HG03108 (cell line): ENCODE results near the gene NEUROD4.

ENCODE experiments used
- ATAC-seq: cut with Tn5 transposase; IDR thresholded peaks from one replicate; pipeline ENCODE4 v1.9.1; 2021; ENCODE audit warnings: moderate library complexity; ENCODE audit not compliant: unreplicated experiment

Gene NEUROD4

DNA sequence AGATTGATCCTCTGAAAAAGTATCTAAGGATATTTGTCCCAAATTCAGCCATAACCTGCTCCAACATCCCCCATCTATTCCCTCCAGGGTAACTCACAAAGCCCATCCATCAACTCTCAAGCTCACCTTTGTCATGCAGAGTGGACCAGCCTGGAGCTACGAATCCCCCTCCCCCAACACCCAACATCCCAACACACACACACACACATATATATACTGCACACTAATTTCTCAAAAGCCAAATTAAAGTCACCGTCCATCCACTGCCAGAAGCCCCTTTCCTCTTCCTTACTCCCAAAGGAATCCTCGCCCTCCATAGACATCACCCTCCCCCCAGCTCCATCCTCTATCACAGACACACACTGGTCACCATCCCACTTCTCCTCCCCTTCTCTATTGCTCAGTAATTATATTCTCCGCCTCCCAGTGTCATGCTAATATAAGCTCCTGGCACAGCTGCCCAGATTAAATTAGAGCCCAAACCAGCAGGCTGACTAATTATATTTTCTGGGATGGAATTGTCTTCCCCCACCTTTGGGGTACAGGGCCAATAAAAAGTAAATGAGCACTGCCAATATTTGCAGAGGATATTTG lies 21.7 kb upstream of the NEUROD4 start:
- no peak for ATAC-seq

DNA sequence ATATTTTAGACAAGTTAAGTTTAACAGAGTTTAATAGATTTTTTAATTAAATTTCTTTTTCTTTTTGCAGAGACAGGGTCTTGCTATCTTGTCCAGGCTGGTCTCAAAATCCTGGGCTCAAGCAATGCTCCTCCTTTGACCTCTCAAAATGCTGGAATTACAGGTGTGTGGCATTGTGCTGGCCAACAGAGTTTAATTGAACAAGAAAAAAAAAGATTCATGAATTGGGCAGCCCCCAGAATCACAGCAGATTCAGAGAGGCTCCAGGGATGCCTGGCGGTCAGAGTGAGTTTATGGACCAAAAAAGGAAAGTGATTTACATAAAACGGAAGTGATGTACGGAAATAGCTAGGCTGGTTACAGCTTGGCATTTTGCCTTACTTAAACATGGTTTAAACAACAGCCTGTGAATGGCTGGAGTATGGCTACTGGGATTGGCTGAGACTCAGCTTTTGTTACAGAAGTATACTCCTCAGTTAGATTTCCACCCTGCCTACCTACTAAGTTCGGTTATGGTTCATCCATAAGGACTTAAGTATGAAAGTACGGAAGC lies 20.7 kb upstream of the NEUROD4 start:
- no peak for ATAC-seq

DNA sequence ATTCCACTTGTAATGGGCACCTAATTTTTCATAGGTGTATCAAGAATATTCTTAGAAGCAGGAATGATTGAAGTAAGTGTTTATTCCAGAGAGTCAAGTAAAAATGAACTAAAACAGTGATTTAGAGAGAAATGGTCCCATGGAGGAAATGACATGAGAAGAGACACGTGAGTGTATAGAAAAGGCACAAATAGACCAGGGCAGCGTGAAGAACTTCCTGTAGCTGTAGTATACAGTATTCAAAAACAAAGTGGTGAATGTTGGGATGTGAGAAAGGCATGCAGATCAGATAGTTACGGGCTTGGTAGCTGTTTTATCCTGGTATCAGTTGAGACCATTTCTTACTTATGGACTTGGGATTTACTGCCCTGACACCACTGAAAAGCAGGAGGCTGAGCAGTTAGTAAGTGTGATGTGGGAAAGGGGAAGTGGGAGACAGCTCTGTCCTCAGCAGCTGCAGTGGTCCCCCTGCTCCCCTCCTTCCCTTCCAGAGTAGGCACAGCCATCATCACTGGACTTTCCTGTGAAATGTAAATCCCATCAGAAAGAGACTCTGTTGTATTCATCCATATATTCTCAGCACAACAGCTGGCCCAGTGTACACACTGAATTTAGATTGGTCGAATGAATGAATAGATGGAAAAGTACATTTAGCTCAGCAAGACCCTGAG lies 18.4 kb upstream of the NEUROD4 start:
- ATAC-seq: no peak

DNA sequence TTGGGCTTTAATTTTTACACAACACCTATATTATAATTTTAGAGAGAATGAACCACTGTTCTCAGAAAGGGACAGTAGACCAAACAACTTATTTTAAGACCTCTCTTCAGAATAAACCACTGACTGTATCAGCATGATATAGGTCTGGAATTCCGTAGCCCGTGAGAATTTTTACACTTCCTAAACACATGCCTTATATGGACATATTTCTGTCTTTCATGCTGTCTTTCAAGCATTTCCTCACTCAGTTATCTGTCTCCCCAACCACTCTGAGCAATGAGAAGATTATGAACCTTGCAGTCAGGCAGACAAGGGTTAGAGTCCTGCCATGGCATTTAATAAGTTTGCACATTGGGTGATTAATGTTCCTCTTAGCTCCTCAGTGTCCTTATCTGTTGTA lies 17.4 kb upstream of the NEUROD4 start:
- no peak for ATAC-seq

GRCh38 chr12:55008944-55009585 lies 10.7 kb upstream of the NEUROD4 start:
- no peak for ATAC-seq

DNA sequence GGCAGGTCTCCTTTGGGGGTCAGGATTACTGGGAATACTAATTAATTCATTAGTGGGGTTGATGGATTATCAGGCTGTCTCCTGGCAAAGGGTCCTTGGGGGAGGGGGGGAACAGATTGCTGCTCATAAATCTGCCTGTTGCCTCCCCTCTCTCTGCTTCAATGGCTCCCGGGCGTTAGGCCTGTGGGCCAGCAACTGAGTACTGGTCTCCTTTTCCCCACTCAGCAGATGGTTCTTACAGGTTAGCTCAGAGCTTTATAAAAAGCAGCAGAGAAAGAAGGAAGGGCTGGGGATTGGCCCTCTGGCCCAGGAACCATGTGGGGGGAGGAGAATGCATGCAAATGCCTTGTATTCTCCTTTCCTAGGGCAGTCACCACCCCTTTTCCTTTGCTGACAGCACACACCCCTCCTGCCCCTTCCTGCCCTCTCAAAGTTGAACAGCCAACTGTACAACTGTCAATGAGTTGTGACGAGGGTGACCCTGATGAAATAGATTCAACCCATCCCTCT lies 2.3 kb upstream of the NEUROD4 start:
- ATAC-seq: no peak

DNA sequence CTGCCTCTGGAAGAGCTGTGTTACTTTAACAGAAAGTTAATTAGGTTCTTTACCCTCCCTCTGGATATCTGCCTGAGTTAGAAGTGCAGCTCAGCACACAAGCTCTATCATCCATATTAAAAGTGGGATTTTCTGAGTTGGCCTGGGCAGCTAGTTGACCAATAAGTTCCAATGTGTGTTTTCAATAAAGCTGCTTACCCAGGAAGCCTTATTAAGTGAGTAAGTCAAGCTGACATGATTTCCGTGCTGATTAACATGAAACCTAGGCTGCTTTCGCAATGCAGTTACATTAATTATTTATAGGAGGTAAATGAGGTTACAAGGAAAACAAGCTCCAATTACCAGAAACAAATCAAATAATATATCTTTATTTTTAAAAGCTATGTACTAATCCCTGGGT lies 4.8 kb downstream of the NEUROD4 start:
- ATAC-seq: no peak

DNA sequence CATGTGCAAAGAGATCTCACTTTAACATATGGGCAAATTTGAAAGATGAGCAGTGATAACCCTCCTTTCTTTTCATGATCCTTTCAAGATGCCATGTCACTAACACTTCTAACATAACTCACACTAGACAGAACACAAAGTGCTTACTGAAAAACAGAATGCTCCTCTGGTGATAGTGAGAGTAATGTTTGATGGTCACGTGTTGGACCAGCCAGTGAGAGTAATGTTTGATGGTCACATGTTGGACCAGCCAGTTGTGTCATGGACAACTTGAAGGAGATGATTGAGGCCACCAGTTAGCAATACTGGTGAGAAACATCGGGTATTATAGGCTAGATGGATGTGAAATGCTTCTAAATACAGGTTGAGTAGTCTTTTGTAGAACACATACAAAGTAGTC lies 5.7 kb downstream of the NEUROD4 start:
- no peak for ATAC-seq

DNA sequence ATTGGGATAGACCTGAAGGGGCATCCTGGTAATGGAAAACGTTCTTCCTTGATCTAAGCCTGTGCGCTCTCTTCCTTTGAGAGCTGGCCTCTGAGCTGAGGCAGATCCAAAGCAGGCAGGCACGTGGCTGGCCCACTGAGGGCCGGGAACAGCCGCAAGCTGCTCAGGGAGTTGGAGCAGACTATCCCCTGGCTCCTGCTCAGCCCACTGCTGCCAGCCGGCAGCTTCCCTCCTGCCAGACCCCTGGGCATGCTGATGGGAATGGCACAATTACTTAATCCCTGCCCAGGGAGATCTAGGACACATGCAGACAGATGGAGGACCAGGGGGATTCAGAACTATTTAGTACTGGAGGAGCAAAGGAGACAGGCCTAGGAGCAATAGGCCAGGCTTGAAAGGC lies 14.4 kb downstream of the NEUROD4 start:
- ATAC-seq: no peak

DNA sequence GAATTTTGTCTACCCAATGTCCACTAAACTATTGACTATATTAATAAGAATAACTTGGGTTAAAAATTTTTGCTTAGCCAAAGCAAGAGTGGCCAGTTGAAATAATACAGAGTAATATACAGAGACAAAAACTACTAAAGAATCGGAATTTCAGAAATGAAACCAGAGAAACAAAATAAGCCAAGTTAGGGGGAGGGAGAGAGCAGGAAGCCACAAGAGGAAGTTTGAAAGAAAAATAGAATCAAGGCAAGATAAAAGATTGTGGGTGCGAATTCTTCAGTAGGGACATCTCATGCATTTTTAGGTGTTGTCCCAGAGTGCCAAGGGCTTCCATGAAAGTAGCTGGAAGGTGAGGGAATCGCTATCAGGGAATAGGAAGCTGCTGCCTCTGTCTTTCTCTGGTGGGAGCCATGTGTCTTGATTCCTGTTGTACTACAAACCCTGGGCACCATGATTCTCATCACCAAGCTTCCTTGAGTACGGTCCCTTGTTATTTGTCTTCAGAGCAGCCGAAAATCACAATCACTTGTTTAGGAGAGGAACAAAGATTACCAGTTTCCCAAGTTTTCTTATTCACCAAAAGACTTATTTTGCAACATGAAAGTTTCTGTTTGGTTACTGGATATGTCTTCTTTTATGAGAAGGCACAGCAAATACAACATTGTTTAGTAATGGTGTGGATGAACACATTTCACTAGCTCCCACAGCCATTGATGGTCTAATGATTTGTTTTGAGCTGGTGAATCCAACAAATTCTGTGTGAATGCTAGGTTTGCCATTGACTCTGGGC lies 16.7 kb downstream of the NEUROD4 start:
- ATAC-seq: no peak

DNA sequence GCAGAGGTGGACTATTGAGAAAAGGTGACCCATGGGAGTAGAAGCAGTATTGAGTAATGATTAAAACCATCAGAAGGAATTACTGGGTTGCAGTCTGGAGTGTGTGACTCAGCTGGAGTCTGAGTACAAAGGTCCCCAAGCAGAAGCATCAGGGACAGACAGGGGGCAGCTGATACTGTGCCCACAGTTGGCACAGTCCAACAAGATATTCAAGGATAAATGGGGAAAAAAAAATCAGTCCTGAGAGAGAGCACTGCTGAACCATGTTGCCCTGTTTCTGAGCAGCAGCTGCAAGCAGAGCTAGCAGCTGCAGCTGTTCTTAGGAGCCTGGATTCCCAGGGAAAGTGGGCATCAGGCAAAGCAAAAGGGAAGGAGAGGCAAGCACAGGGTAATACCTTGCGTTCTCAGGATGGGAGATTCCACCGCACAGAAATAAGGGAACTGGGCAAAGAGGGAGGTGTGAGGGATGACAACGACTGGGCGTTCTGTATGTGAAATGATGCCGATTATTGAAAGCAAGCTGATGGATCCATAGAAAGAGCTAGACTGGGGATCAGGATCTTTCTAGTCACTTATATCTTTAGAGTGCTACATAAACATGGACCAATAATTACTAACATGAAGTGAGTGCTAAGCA lies 17.7 kb downstream of the NEUROD4 start:
- ATAC-seq: no peak

DNA sequence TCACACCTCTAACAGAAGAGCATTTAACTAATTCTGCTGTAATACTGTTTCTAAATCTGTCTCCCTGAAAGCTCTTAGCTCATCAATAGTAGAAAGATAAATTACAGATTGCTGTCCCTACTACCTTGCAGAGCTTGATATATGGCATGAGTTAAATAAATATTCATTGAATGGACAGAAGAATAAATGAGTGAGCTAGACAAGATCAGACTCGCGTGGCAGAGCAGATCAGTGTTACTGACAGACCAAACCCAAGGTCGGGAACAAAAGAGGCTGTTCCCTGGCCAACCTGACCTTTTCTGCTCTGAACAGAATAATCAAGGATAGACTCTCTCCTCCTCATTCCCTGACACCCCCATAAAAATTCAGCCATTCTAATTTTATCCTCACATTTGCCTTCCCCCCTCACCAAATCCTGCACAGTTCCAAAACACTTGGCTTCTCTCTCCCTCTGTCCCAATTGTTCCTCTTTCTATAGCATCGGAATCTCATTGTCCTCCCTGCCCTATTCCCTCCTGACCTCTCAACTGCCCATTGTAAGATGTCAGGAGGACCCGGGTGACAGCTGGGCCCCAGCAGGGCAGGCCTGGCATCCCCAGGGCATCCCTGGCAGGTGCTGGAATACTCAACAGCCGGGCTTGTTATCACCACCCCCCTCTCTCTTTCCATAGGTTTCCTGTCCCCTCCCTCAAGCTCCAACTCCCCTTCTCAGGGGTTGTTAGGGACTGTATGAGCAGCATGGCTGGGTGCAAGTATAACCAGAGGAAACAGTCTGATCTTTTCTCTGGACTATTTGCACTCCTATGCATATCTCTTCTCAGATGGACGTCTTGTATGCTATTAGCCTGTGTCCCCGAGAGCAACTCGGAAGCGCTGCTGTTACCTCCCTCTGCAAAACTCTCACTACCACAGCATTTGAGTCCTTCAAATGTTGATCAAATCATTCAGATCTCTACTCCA lies 19.9 kb downstream of the NEUROD4 start:
- no peak for ATAC-seq

DNA sequence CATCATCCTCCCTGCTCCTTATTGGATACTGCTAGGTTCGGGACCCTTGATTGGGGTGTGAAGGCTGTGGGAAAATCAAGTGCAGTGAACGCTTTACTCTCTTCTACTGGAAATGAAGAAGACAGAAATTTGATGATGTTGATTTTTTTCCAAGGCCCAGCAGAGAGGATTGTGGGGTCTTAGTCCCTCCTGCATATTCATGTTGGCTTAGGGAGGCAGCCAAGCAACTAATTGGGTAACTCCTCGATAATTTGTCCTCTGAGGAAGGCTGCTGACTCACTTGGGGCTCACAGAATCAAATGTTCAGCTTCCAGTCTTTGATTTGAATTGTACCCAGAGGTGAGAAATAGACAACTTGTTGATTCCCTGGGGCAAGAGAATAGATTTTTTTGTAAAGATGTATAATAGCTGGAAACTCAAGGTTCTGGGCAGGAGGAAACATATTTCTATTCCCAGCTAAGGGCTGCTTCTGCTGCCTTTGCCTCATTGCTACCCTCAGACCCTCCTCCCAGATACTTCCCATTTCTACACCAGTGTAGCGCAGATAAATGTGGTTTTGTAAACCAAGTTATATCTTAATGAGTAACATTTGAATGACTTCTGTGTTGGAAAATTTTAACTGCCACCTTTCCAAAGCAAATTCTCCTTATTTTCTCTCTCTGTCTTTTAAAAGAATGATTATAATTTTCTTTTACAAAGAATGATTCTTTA lies 21.7 kb downstream of the NEUROD4 start:
- ATAC-seq: no peak

DNA sequence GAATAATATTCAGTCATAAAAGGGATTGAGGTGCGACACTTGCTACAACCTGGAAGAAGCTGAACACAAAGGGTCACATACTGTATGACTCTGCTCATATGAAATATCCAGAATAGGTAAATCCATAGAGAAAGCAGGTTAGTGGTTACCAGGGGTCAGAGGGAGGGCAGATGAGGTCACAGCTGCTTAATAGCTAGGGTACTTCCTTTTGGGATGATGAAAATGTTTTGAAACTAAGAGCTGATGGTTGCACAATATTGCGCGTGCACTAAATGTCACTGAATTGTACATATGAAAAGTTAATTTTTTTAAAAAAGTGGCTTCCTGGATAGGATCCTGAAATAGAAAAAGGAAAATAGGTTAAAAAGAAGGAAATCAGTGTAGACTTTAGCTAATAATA lies 23.8 kb downstream of the NEUROD4 start:
- no peak for ATAC-seq

DNA sequence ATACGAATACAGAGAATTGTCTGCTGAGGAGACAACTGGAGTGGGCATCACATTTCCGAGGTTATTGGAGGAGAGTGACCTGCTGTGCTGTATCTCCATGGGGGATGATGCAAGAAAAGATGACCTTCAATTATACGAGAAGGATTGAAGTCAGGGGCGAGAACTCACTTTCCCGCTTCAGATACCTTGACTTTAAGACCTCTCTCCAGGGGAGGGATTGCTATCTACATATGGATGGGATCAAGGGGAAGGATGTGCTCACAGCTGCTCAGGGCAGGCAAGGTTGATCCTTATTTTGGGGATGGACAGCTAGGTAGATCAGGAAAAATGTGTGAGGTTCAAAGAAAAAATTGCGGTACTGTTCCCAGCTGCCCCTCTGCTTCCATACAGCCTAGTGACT lies 24.4 kb downstream of the NEUROD4 start:
- no peak for ATAC-seq

DNA sequence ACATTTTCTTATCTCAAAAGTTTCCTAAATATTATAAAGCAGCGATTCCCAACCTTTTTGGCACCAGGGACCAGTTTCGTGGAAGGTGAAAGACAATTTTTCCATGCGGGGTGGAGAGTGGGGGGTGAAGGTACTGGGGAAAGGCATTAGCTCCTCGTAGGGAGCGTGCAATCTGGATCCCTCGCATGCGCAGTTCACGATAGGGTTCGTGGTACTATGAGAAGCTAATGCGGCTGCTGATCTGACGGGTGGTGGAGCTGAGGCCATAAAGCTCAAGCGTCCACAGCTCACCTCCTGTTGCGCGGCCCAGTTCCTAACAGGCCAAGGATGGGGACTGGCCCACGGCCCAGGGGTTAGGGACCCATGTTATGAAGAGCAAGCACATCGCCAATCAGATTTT lies 29.9 kb downstream of the NEUROD4 start:
- no peak for ATAC-seq

- no peak for ATAC-seq
Observed at GRCh38 chr12:55051197-55051947, 31.6 kb downstream of the NEUROD4 start.

GRCh38 chr12:55057481-55057880 lies 37.7 kb downstream of the NEUROD4 start:
- no peak for ATAC-seq
